Neural progenitor cell (in vitro differentiated cells): ENCODE results near the gene TSPAN1. TPM values are rescaled to one million over a fixed set of nuclear protein-coding genes. Genes with fewer than 3 reads are reported as not detected.
"Not testable (repeated sequence)": the region's sequence is repeated elsewhere in the genome, so short reads cannot be mapped to it uniquely, and the experiment has no call there.

ENCODE experiments used
- DNase-seq: peaks from one replicate; pipeline ENCODE4 v3.0.0-alpha.2; 2016; ENCODE audit warnings: low spot score
- H2AFZ ChIP-seq: fragments of 200-600 bp; sonication (generic); replicated peaks from 2 replicates; pipeline ENCODE4 v1.6.1; 2016; ENCODE audit warnings: antibody characterized with exemption
- H3F3A ChIP-seq: fragments of 200-600 bp; sonication (generic); 2 replicates; pipeline ENCODE4 v1.6.1; 2016; ENCODE audit warnings: antibody characterized with exemption, low read depth
- H3K27ac ChIP-seq: fragments of 200-600 bp; sonication (generic); 2 replicates; pipeline ENCODE4 v1.5.1; 2016; ENCODE audit warnings: mild to moderate bottlenecking
- H3K27me3 ChIP-seq: fragments of 200-600 bp; sonication (generic); 2 replicates; pipeline ENCODE4 v1.6.1; 2016; ENCODE audit warnings: mild to moderate bottlenecking, moderate library complexity
- H3K36me3 ChIP-seq: fragments of 200-600 bp; sonication (generic); 2 replicates; pipeline ENCODE4 v1.5.1; 2016
- H3K4me1 ChIP-seq: fragments of 200-600 bp; sonication (generic); 2 replicates; pipeline ENCODE4 v1.6.1; 2016; ENCODE audit warnings: mixed run types
- H3K4me2 ChIP-seq: fragments of 200-600 bp; sonication (generic); 2 replicates; pipeline ENCODE4 v1.6.1; 2016
- H3K4me3 ChIP-seq: fragments of 200-600 bp; sonication (generic); 2 replicates; pipeline ENCODE4 v1.5.1; 2016
- H3K79me2 ChIP-seq: fragments of 200-600 bp; sonication (generic); 2 replicates; pipeline ENCODE4 v1.6.1; 2016; ENCODE audit warnings: low read depth
- H3K9ac ChIP-seq: fragments of 200-600 bp; sonication (generic); 2 replicates; pipeline ENCODE4 v1.6.1; 2016
- H3K9me3 ChIP-seq: fragments of 200-600 bp; sonication (generic); 2 replicates; pipeline ENCODE4 v1.5.1; 2016; ENCODE audit warnings: low read depth
- H4K20me1 ChIP-seq: fragments of 200-600 bp; sonication (generic); 2 replicates; pipeline ENCODE4 v1.6.1; 2016; ENCODE audit warnings: low read depth
- H3K27ac Mint-ChIP-seq: 3 replicates; pipeline ENCODE4 v1.8.0; 2021; ENCODE audit warnings: mixed read lengths
- H3K27me3 Mint-ChIP-seq: 2 replicates; pipeline ENCODE4 v1.8.0; 2022; ENCODE audit warnings: low read depth, mild to moderate bottlenecking, inconsistent platforms, moderate library complexity, mixed read lengths; ENCODE audit not compliant: insufficient read depth
- H3K36me3 Mint-ChIP-seq: 3 replicates; pipeline ENCODE4 v1.8.0; 2021; ENCODE audit warnings: mixed read lengths
- H3K4me1 Mint-ChIP-seq: 3 replicates; pipeline ENCODE4 v1.8.0; 2021; ENCODE audit warnings: mixed read lengths
- H3K4me3 Mint-ChIP-seq: 3 replicates; pipeline ENCODE4 v1.8.0; 2021; ENCODE audit warnings: mild to moderate bottlenecking, moderate library complexity, mixed read lengths
- H3K9me3 Mint-ChIP-seq: 3 replicates; pipeline ENCODE4 v1.8.0; 2020; ENCODE audit warnings: mixed read lengths
- EZH2 ChIP-seq: fragments of 200-600 bp; sonication (generic); IDR thresholded peaks from 2 replicates; pipeline ENCODE4 v1.6.1; 2017; ENCODE audit warnings: antibody characterized with exemption, mild to moderate bottlenecking, moderate library complexity
- EZH2phosphoT487 ChIP-seq: fragments of 200-600 bp; sonication (generic); IDR thresholded peaks from 2 replicates; pipeline ENCODE4 v1.6.1; 2017; ENCODE audit warnings: antibody characterized with exemption
- total RNA-seq: library from RNA; depleted of rRNA; stranded (reverse); fragments of >200 nt; gene quantifications from 2 replicates; pipeline ENCODE4 v1.2.3, GENCODE V29; 2015; ENCODE audit warnings: low replicate concordance
- TF ChIP-seq, protein P1 (sequence below): fragments of 200-600 bp; sonication (generic); IDR thresholded peaks from 2 replicates; pipeline ENCODE4 v1.5.1; 2017; ENCODE audit warnings: antibody characterized with exemption, mild to moderate bottlenecking

Gene TSPAN1
- total RNA-seq, 1 donor from 2014 or later = not detected

DNA sequence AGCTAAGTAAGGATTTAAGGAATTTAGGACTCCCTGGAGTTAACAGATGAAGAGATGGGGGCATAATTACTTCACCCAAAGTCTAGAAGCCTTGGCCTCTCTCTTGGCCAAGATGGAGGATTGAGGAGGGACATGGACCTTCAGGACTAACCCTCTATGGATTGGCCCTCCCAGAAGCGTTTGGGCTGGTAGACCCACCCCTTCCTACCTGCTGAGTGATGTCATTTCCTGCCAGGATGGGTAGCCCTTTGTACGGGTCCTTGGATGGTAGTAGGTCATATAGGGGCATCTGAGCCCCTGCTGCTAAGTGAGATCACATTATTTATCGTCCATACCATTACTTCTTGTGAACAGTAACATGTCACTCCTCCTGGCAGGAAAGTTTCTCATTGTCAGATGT, 45.9 kb downstream of the TSPAN1 start:
- Histone ChIP-seq H3K36me3 (no peaks in the 10 kb centered on the region), H3K4me1 (peaks cover 25% of the 10 kb centered on the region), H4K20me1 (no peaks in the 10 kb centered on the region), H2AFZ (no peak overlapping the region), H3K79me2 (no peaks in the 10 kb centered on the region), H3K9ac (no peak overlapping the region), H3K27me3 (no peaks in the 10 kb centered on the region), H3K9me3 (no peaks in the 10 kb centered on the region), H3K27ac (no peak overlapping the region), H3F3A (peaks cover 31% of the 10 kb centered on the region), H3K4me2 (no peak overlapping the region), H3K4me3 (no peak overlapping the region)
- H3K4me3 Mint-ChIP-seq = no peak overlapping the region
- H3K27ac Mint-ChIP-seq = no peak overlapping the region
- H3K9me3 Mint-ChIP-seq = no peaks in the 10 kb centered on the region
- no peak for DNase-seq
- no peaks in the 10 kb centered on the region for H3K36me3 Mint-ChIP-seq
- TF ChIP-seq EZH2phosphoT487 = no peak
- TF ChIP-seq, protein P1, sequence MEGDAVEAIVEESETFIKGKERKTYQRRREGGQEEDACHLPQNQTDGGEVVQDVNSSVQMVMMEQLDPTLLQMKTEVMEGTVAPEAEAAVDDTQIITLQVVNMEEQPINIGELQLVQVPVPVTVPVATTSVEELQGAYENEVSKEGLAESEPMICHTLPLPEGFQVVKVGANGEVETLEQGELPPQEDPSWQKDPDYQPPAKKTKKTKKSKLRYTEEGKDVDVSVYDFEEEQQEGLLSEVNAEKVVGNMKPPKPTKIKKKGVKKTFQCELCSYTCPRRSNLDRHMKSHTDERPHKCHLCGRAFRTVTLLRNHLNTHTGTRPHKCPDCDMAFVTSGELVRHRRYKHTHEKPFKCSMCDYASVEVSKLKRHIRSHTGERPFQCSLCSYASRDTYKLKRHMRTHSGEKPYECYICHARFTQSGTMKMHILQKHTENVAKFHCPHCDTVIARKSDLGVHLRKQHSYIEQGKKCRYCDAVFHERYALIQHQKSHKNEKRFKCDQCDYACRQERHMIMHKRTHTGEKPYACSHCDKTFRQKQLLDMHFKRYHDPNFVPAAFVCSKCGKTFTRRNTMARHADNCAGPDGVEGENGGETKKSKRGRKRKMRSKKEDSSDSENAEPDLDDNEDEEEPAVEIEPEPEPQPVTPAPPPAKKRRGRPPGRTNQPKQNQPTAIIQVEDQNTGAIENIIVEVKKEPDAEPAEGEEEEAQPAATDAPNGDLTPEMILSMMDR = no peak
- no peak for TF ChIP-seq EZH2
- peaks cover 9% of the 10 kb centered on the region for H3K27me3 Mint-ChIP-seq
- H3K4me1 Mint-ChIP-seq = peaks cover 54% of the 10 kb centered on the region

DNA sequence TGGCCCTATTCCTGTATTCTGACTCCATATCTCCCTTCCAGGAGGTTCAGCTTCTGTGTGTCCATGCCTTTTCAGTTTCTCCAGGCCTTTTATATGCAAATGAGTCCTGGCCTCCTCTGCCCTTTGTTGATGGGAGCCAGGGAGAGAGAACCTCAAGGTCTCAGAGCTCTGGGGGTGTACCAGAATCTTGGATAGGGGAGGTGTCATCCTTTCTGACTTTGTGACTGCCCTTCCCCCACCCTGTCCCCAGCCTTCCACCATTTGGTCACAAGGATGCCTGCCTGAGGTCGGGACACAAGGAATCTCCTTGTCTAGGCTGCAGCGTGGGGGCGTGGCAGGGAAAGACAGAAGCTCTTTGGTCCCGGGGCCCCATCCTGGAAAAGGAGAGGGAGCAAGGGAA, 46.9 kb downstream of the TSPAN1 start:
- DNase-seq = peak; percentile 79
- H3K27ac ChIP-seq = peak overlapping the region; percentile 13
- H3K4me3 Mint-ChIP-seq = peak overlapping the region; percentile 49

GRCh38 chr1:46223055-46223454, 48.2 kb downstream of the TSPAN1 start:
- H4K20me1 ChIP-seq, H3K9me3 Mint-ChIP-seq, H3K36me3 ChIP-seq, H3K36me3 Mint-ChIP-seq, H3K9ac ChIP-seq, H3K27ac ChIP-seq, H3K9me3 ChIP-seq, H3K4me2 ChIP-seq, H3K79me2 ChIP-seq, H3K27me3 Mint-ChIP-seq, H3K27me3 ChIP-seq, DNase-seq, H2AFZ ChIP-seq, H3K4me3 ChIP-seq: not testable (repeated sequence)
- Mint-ChIP-seq H3K4me1 (peaks cover 54% of the 10 kb centered on the region), H3K4me3 (peak overlapping the region; percentile 30), H3K27ac (peak overlapping the region; percentile 68)
- peaks cover 31% of the 10 kb centered on the region for H3F3A ChIP-seq
- H3K4me1 ChIP-seq = peaks cover 25% of the 10 kb centered on the region

More for the DNA sequence above, 46.9 kb downstream of the TSPAN1 start:
- Histone ChIP-seq H2AFZ (peak overlapping the region; percentile 76), H3K4me2 (peak overlapping the region; percentile 69), H3K4me1 (peaks cover 25% of the 10 kb centered on the region), H3K4me3 (no peak overlapping the region), H3K9ac (no peak overlapping the region), H3K27me3 (no peaks in the 10 kb centered on the region), H3K36me3 (no peaks in the 10 kb centered on the region), H3K79me2 (no peaks in the 10 kb centered on the region), H4K20me1 (no peaks in the 10 kb centered on the region), H3F3A (peaks cover 31% of the 10 kb centered on the region), H3K9me3 (no peaks in the 10 kb centered on the region)
- no peak for TF ChIP-seq EZH2phosphoT487
- no peak for TF ChIP-seq EZH2
- TF ChIP-seq, protein P1 = no peak
- H3K4me1 Mint-ChIP-seq = peaks cover 54% of the 10 kb centered on the region
- no peaks in the 10 kb centered on the region for H3K9me3 Mint-ChIP-seq
- H3K27me3 Mint-ChIP-seq = peaks cover 9% of the 10 kb centered on the region
- no peaks in the 10 kb centered on the region for H3K36me3 Mint-ChIP-seq
- H3K27ac Mint-ChIP-seq = peak overlapping the region; percentile 68

DNA sequence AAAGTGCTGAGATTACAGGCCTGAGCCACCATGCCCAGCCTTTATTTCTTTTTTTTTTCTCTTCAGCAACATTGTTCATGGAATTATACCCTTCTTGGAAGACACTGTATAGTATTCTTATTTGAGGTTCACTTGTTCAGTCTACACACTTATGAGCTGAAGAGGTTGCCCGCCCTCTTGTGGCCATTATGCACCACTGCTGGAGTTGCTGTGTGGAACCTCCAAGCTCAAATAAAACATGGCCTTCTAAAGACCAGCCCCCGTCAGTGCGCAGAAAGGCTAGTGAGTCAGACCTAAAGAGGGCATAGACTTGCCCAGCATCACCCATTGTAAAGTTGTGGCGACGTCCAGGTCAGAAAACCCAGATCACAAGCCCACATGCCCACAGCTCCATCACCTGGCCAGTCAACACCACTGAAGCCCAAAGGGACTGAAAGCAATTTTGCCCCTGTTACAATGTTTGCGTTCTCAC, 48.6 kb downstream of the TSPAN1 start:
- Mint-ChIP-seq H3K27me3 (peaks cover 9% of the 10 kb centered on the region), H3K4me1 (peaks cover 54% of the 10 kb centered on the region), H3K4me3 (peak overlapping the region; percentile 18), H3K36me3 (no peaks in the 10 kb centered on the region), H3K27ac (peak overlapping the region; percentile 62), H3K9me3 (no peaks in the 10 kb centered on the region)
- Histone ChIP-seq H3K79me2 (no peaks in the 10 kb centered on the region), H3K4me2 (no peak overlapping the region), H3K9me3 (no peaks in the 10 kb centered on the region), H3K27me3 (no peaks in the 10 kb centered on the region), H3K36me3 (no peaks in the 10 kb centered on the region), H2AFZ (peak overlapping the region; percentile 73), H4K20me1 (no peaks in the 10 kb centered on the region), H3K4me1 (peaks cover 25% of the 10 kb centered on the region), H3K27ac (no peak overlapping the region), H3K9ac (no peak overlapping the region), H3F3A (peaks cover 31% of the 10 kb centered on the region), H3K4me3 (no peak overlapping the region)
- DNase-seq = peak; percentile 89
- no peak for TF ChIP-seq EZH2phosphoT487
- TF ChIP-seq, protein P1 = peak; percentile 98
